Lower lobe of right lung (tissue), 2 donors: ENCODE results near the gene SLC25A36. TPM values are rescaled to one million over a fixed set of nuclear protein-coding genes. Genes with fewer than 3 reads are reported as not detected.

ENCODE experiments used
- ATAC-seq, 2 donors: fragments of 200-7000 bp; cut with Tn5 transposase; one replicate each; pipeline ENCODE4 v1.9.1; 2020 to 2022; ENCODE audit warnings: mild to moderate bottlenecking in 2 of 2, moderate library complexity in 2 of 2
- DNase-seq: peaks from one replicate; pipeline ENCODE4 v3.0.0-alpha.2; 2020
- H3K27ac ChIP-seq: fragments of 200-600 bp; one replicate; pipeline ENCODE4 v1.8.0; 2022
- H3K27me3 ChIP-seq: fragments of 200-600 bp; one replicate; pipeline ENCODE4 v1.8.0; 2022; ENCODE audit warnings: low read depth
- H3K36me3 ChIP-seq: fragments of 200-600 bp; one replicate; pipeline ENCODE4 v1.8.0; 2022; ENCODE audit warnings: mild to moderate bottlenecking
- H3K4me1 ChIP-seq: fragments of 200-600 bp; one replicate; pipeline ENCODE4 v1.8.0; 2022
- H3K4me3 ChIP-seq: fragments of 200-600 bp; one replicate; pipeline ENCODE4 v1.8.0; 2022; ENCODE audit warnings: mild to moderate bottlenecking
- H3K9me3 ChIP-seq: fragments of 200-600 bp; one replicate; pipeline ENCODE4 v1.8.0; 2022
- CTCF ChIP-seq: fragments of 200-600 bp; IDR thresholded peaks from one replicate; pipeline ENCODE4 v1.8.0; 2022; ENCODE audit warnings: antibody characterized with exemption, mild to moderate bottlenecking
- intact Hi-C: fragments of 100-400 bp; cut with DNase I; formaldehyde crosslinking; loops from one replicate; pipeline ENCODE4 v1.11.0; 2022
- total RNA-seq: library from RNA; stranded (reverse); fragmentation: NEBNext Ultra II Directional; extraction: Animal tissue kit (Norgen Biotek cat#: 25700); gene quantifications from one replicate; pipeline ENCODE4 v1.2.1, GENCODE V29; 2021
- donor health status: DM: no; HTN: yes; CAD: no; lungs with severe emphysema.

SLC25A36 gene
- total RNA-seq, 1 donor from 2014 or later, result 91.5 TPM

GRCh38 chr3:140903196-140903595 is 38.4 kb upstream of the SLC25A36 start:
- no peaks in the 10 kb centered on the region for H3K27me3 ChIP-seq
- H3K4me3 ChIP-seq, result no peak overlapping the region
- TF ChIP-seq CTCF, result no peak
- DNase-seq, result no peak
- intact Hi-C loops, result no loop called here
- ATAC-seq, result no peak
- H3K9me3 ChIP-seq, result no peaks in the 10 kb centered on the region
- H3K36me3 ChIP-seq, result no peaks in the 10 kb centered on the region
- no peaks in the 10 kb centered on the region for H3K4me1 ChIP-seq
- H3K27ac ChIP-seq, result no peak overlapping the region

GRCh38 chr3:140904521-140904920 is 37.1 kb upstream of the SLC25A36 start:
- no peak overlapping the region for H3K27ac ChIP-seq
- no peaks in the 10 kb centered on the region for H3K36me3 ChIP-seq
- H3K9me3 ChIP-seq, result no peaks in the 10 kb centered on the region
- H3K4me1 ChIP-seq, result no peaks in the 10 kb centered on the region
- DNase-seq (no peak), ATAC-seq (no peak)
- TF ChIP-seq CTCF, result no peak
- no peak overlapping the region for H3K4me3 ChIP-seq
- intact Hi-C loops, result no loop called here
- no peaks in the 10 kb centered on the region for H3K27me3 ChIP-seq

- TF ChIP-seq CTCF, result no peak
- intact Hi-C loops, result no loop called here
Observed at GRCh38 chr3:140905559-140905958, 36.1 kb upstream of the SLC25A36 start.

GRCh38 chr3:140906785-140907184 is 34.9 kb upstream of the SLC25A36 start:
- no peaks in the 10 kb centered on the region for H3K36me3 ChIP-seq
- H3K9me3 ChIP-seq, result no peaks in the 10 kb centered on the region
- intact Hi-C loops, result no loop called here
- ATAC-seq (no peak), DNase-seq (no peak)
- no peak overlapping the region for H3K27ac ChIP-seq
- TF ChIP-seq CTCF, result no peak
- H3K4me3 ChIP-seq, result no peak overlapping the region
- H3K27me3 ChIP-seq, result no peaks in the 10 kb centered on the region
- no peaks in the 10 kb centered on the region for H3K4me1 ChIP-seq

More at GRCh38 chr3:140905559-140905958, 36.1 kb upstream of the SLC25A36 start:
- no peak for ATAC-seq
- Histone ChIP-seq H3K36me3 (no peaks in the 10 kb centered on the region), H3K4me1 (no peaks in the 10 kb centered on the region), H3K27me3 (no peaks in the 10 kb centered on the region), H3K4me3 (no peak overlapping the region), H3K9me3 (no peaks in the 10 kb centered on the region), H3K27ac (no peak overlapping the region)
- no peak for DNase-seq

GRCh38 chr3:140910860-140911259 is 30.8 kb upstream of the SLC25A36 start:
- TF ChIP-seq CTCF, result no peak
- no peak for ATAC-seq
- H3K27ac ChIP-seq, result no peak overlapping the region
- H3K4me1 ChIP-seq, result no peaks in the 10 kb centered on the region
- no peak for DNase-seq
- no peaks in the 10 kb centered on the region for H3K9me3 ChIP-seq
- H3K4me3 ChIP-seq, result no peak overlapping the region
- no peaks in the 10 kb centered on the region for H3K36me3 ChIP-seq
- no peaks in the 10 kb centered on the region for H3K27me3 ChIP-seq
- intact Hi-C loops, result no loop called here

GRCh38 chr3:140911822-140912221 is 29.8 kb upstream of the SLC25A36 start:
- no peak overlapping the region for H3K27ac ChIP-seq
- TF ChIP-seq CTCF, result no peak
- intact Hi-C loops, result no loop called here
- H3K9me3 ChIP-seq, result no peaks in the 10 kb centered on the region
- H3K36me3 ChIP-seq, result no peaks in the 10 kb centered on the region
- DNase-seq (no peak), ATAC-seq (no peak)
- H3K27me3 ChIP-seq, result no peaks in the 10 kb centered on the region
- H3K4me3 ChIP-seq, result no peak overlapping the region
- no peaks in the 10 kb centered on the region for H3K4me1 ChIP-seq
